ENCODE results near the gene SYNJ1. TPM values are rescaled to one million over a fixed set of nuclear protein-coding genes. Genes with fewer than 3 reads are reported as not detected.

Gene SYNJ1
- total RNA-seq, 1 experiment from 2014 or later = 10.5 TPM

- no TSS peak for BruUV-seq (replicated peaks)
- no peak for ATAC-seq
- Histone ChIP-seq H3K4me1 (ENCODE audit: control insufficient read depth, insufficient read depth, low read length) (no peaks in the 10 kb centered on the region), H3K27ac (ENCODE audit: low read length) (no peak overlapping the region), H3K36me3 (ENCODE audit: control insufficient read depth, insufficient read depth, low read length) (no peaks in the 10 kb centered on the region; the same call in 1 of the 2 replicates), H3K9me3 (ENCODE audit: control insufficient read depth, insufficient read depth, low read depth, low read length) (no peaks in the 10 kb centered on the region), H3K27me3 (ENCODE audit: control insufficient read depth, insufficient read depth, low read length) (no peaks in the 10 kb centered on the region), H3K4me3 (ENCODE audit: low read depth in 2 of 2, low read length in 2 of 2) (no peak overlapping the region)
- ChIA-PET POLR2A (no interaction called here), CTCF (no interaction called here)
- in situ Hi-C loops (cut with HindIII; ENCODE audit: low pct_unique_long_range_greater_than_20kb, low sequenced_read_pairs) = no loop called here
- DNase-seq (ENCODE audit: low read depth, low spot score) = no peak
- TF ChIP-seq REST (IDR thresholded peaks at IDR 0.05; ENCODE audit: insufficient read depth in 1 of 2, low read depth in 2 of 2, low read length in 1 of 2) = no peak
- TF ChIP-seq POLR2AphosphoS5 (IDR thresholded peaks at IDR 0.05; ENCODE audit: low read depth, low read length) = no peak
- TF ChIP-seq SIN3A (IDR thresholded peaks at IDR 0.05; ENCODE audit: borderline replicate concordance, insufficient read depth, low read depth, low read length) = no peak
- TF ChIP-seq CTCF (IDR thresholded peaks at IDR 0.05) = no peak
- no peak for TF ChIP-seq TCF7L2 (IDR thresholded peaks at IDR 0.05; ENCODE audit: low read depth, low read length)
- intact Hi-C loops (cut with micrococcal nuclease; ENCODE audit: unreplicated experiment) = no loop called here
These were observed 22.7 kb downstream of the SYNJ1 start for GRCh38 chr21:32705139-32705538.

GRCh38 chr21:32702702-32703101 lies 25.1 kb downstream of the SYNJ1 start:
- TF ChIP-seq CTCF (IDR thresholded peaks at IDR 0.05) (no peak), SIN3A (IDR thresholded peaks at IDR 0.05; ENCODE audit: borderline replicate concordance, insufficient read depth, low read depth, low read length) (no peak), POLR2AphosphoS5 (IDR thresholded peaks at IDR 0.05; ENCODE audit: low read depth, low read length) (no peak), REST (IDR thresholded peaks at IDR 0.05; ENCODE audit: insufficient read depth in 1 of 2, low read depth in 2 of 2, low read length in 1 of 2) (no peak), TCF7L2 (IDR thresholded peaks at IDR 0.05; ENCODE audit: low read depth, low read length) (no peak)
- no peak for DNase-seq (ENCODE audit: low read depth, low spot score)
- H3K9me3 ChIP-seq (ENCODE audit: control insufficient read depth, insufficient read depth, low read depth, low read length) = no peaks in the 10 kb centered on the region
- ATAC-seq = no peak
- H3K4me3 ChIP-seq (ENCODE audit: low read depth in 2 of 2, low read length in 2 of 2) = no peak overlapping the region
- no TSS peak for BruUV-seq (replicated peaks)
- H3K27me3 ChIP-seq (ENCODE audit: control insufficient read depth, insufficient read depth, low read length) = no peaks in the 10 kb centered on the region
- H3K27ac ChIP-seq (ENCODE audit: low read length) = no peak overlapping the region
- POLR2A ChIA-PET = no interaction called here
- intact Hi-C loops (cut with micrococcal nuclease; ENCODE audit: unreplicated experiment) (no loop called here), in situ Hi-C loops (cut with HindIII; ENCODE audit: low pct_unique_long_range_greater_than_20kb, low sequenced_read_pairs) (no loop called here)
- CTCF ChIA-PET = interaction anchor here (0.6 kb wide), 1 partner anchor 123 kb away, joined by 16 read pairs; no protein-coding TSS in a partner anchor
- no peaks in the 10 kb centered on the region; the same call in 1 of the 2 replicates for H3K36me3 ChIP-seq (ENCODE audit: control insufficient read depth, insufficient read depth, low read length)
- H3K4me1 ChIP-seq (ENCODE audit: control insufficient read depth, insufficient read depth, low read length) = no peaks in the 10 kb centered on the region
